Liver (tissue), 9 donors: ENCODE data around the gene LMNTD2. TPM values are rescaled to one million over a fixed set of nuclear protein-coding genes. Genes with fewer than 3 reads are reported as not detected.

Experiments
- DNase-seq: peaks from one replicate; pipeline ENCODE4 v3.0.0-alpha.2; 2017; ENCODE audit warnings: low spot score
- H3K27ac ChIP-seq, 2 donors: one replicate each; pipeline ENCODE4 v1.7.0; 2013; ENCODE audit warnings: inconsistent platforms in 2 of 2, low read length in 2 of 2, control low read depth in 1 of 2, low read depth in 1 of 2, mild to moderate bottlenecking in 1 of 2
- H3K27me3 ChIP-seq, 4 donors: one replicate each; pipeline versions ENCODE4 v1.6.1 to v1.7.0; 2013; ENCODE audit warnings: low read length in 3 of 4, inconsistent platforms in 1 of 4, mild to moderate bottlenecking in 1 of 4, moderate library complexity in 1 of 4; ENCODE audit not compliant: control insufficient read depth in 4 of 4, insufficient read depth in 4 of 4
- H3K36me3 ChIP-seq, 4 donors: one replicate each; pipeline versions ENCODE4 v1.6.1 to v1.7.0; 2013; ENCODE audit warnings: low read length in 3 of 4, mild to moderate bottlenecking in 3 of 4, low read depth in 1 of 4, moderate library complexity in 1 of 4; ENCODE audit not compliant: control insufficient read depth in 4 of 4, insufficient read depth in 3 of 4
- H3K4me1 ChIP-seq, 4 donors: one replicate each; pipeline versions ENCODE4 v1.6.1 to v1.7.0; 2013; ENCODE audit warnings: low read length in 3 of 4, mild to moderate bottlenecking in 3 of 4, moderate library complexity in 1 of 4; ENCODE audit not compliant: control insufficient read depth in 4 of 4, insufficient read depth in 4 of 4
- H3K4me3 ChIP-seq, 3 donors: one replicate each; pipeline versions ENCODE4 v1.6.1 to v1.7.0; 2013; ENCODE audit warnings: low read length in 3 of 3, control low read depth in 1 of 3, low read depth in 1 of 3, mild to moderate bottlenecking in 1 of 3
- H3K9ac ChIP-seq, 2 donors: one replicate each; pipeline ENCODE4 v1.7.0; 2013; ENCODE audit warnings: low read length in 2 of 2, mild to moderate bottlenecking in 2 of 2, moderate library complexity in 2 of 2, control low read depth in 1 of 2, low read depth in 1 of 2
- H3K9me3 ChIP-seq, 4 donors: one replicate each; pipeline versions ENCODE4 v1.6.1 to v1.7.0; 2013; ENCODE audit warnings: low read length in 3 of 4; ENCODE audit not compliant: control insufficient read depth in 4 of 4
- ATF3 ChIP-seq: IDR thresholded peaks from 2 replicates; pipeline ENCODE4 v1.6.1; 2016; ENCODE audit warnings: antibody characterized with exemption
- CTCF ChIP-seq: fragments of 150-350 bp; IDR thresholded peaks from 2 replicates; pipeline ENCODE4 v1.5.1; 2017; ENCODE audit warnings: improper control_type of control experiment, low read depth, low read length; ENCODE audit not compliant: missing input control
- EGR1 ChIP-seq, 2 donors: IDR thresholded peaks; 2 replicates each; pipeline ENCODE4 v1.6.1; 2016 to 2018; ENCODE audit warnings: antibody characterized with exemption in 2 of 2, low read depth in 2 of 2
- FOXA1 ChIP-seq: IDR thresholded peaks from 2 replicates; pipeline ENCODE4 v1.6.1; 2016; ENCODE audit warnings: antibody characterized with exemption
- FOXA2 ChIP-seq: IDR thresholded peaks from 2 replicates; pipeline ENCODE4 v1.6.1; 2016; ENCODE audit warnings: antibody characterized with exemption
- GABPA ChIP-seq, 2 donors: IDR thresholded peaks in 1 of 2; conservative IDR thresholded peaks in 1 of 2; 2 replicates each; pipeline ENCODE4 v1.6.1; 2016; ENCODE audit warnings: antibody characterized with exemption in 2 of 2, mild to moderate bottlenecking in 1 of 2, moderate library complexity in 1 of 2
- HNF4A ChIP-seq, 2 donors: conservative IDR thresholded peaks; 2 replicates each; pipeline ENCODE4 v1.6.1; 2016; ENCODE audit warnings: antibody characterized with exemption in 2 of 2, mild to moderate bottlenecking in 2 of 2
- HNF4G ChIP-seq: IDR thresholded peaks from 2 replicates; pipeline ENCODE4 v1.6.1; 2016; ENCODE audit warnings: antibody characterized with exemption
- JUND ChIP-seq, 2 donors: IDR thresholded peaks; 2 replicates each; pipeline ENCODE4 v1.6.1; 2016; ENCODE audit warnings: antibody characterized with exemption in 2 of 2
- MAX ChIP-seq: IDR thresholded peaks from 2 replicates; pipeline ENCODE4 v1.6.1; 2016; ENCODE audit warnings: antibody characterized with exemption
- NR2F2 ChIP-seq: IDR thresholded peaks from 2 replicates; pipeline ENCODE4 v1.6.1; 2016; ENCODE audit warnings: antibody characterized with exemption
- RAD21 ChIP-seq, 2 donors: IDR thresholded peaks; 2 replicates each; pipeline ENCODE4 v1.6.1; 2016; ENCODE audit warnings: antibody characterized with exemption in 2 of 2, mild to moderate bottlenecking in 2 of 2
- RXRA ChIP-seq, 2 donors: IDR thresholded peaks; 2 replicates each; pipeline ENCODE4 v1.6.1; 2017 to 2018; ENCODE audit warnings: antibody characterized with exemption in 2 of 2, mild to moderate bottlenecking in 1 of 2
- SP1 ChIP-seq: IDR thresholded peaks from 2 replicates; pipeline ENCODE4 v1.6.1; 2018; ENCODE audit warnings: antibody characterized with exemption, mild to moderate bottlenecking
- TAF1 ChIP-seq: conservative IDR thresholded peaks from 2 replicates; pipeline ENCODE4 v1.6.1; 2016; ENCODE audit warnings: antibody characterized with exemption, mild to moderate bottlenecking
- YY1 ChIP-seq: IDR thresholded peaks from 2 replicates; pipeline ENCODE4 v1.6.1; 2016; ENCODE audit warnings: antibody characterized with exemption, mild to moderate bottlenecking
- ZBTB33 ChIP-seq: IDR thresholded peaks from 2 replicates; pipeline ENCODE4 v1.6.1; 2016; ENCODE audit warnings: antibody characterized with exemption
- WGBS: extraction: QIAGEN DNeasy Blood & Tissue Kit; methylation state at CpG from one replicate; pipeline ENCODE4 v1.1.7; 2013; 5-methylcytosine and 5-hydroxymethylcytosine counted together
- polyA plus RNA-seq, 2 donors: library from polyadenylated mRNA; stranded (reverse) in 1 of 2; unstranded in 1 of 2; fragments of 200-250 nt in 1 of 2; fragments of >200 nt in 1 of 2; fragmentation: Nextera tagmentation in 1 of 2; extraction: Ambion mirVana in 1 of 2; gene quantifications; one replicate each; pipeline versions ENCODE4 v1.2.1 to v1.2.3, GENCODE V29; 2013 to 2015
- total RNA-seq, 2 donors: library from RNA; depleted of rRNA; stranded (reverse); fragments of >200 nt; gene quantifications; one replicate each; pipeline ENCODE4 v1.2.3, GENCODE V29; 2014
- donor health status: healthy.
- donor health status: healthy.
- donor health status: healthy.
- donor health status: healthy.
- donor health status: healthy.

LMNTD2 gene
- total and polyA plus RNA-seq, 4 donors: 1.2 to 4.6 (median 2.3) TPM

GRCh38 chr11:556662-557256, 3.8 kb downstream of the LMNTD2 start:
- H3K9me3 ChIP-seq: no peaks in the 10 kb centered on the region
- H3K9ac ChIP-seq: no peak overlapping the region
- 88% methylated on average over 22 of the region's 22 CpGs for WGBS
- DNase-seq: no peak
- H3K36me3 ChIP-seq: no peaks in the 10 kb centered on the region
- H3K4me3 ChIP-seq: no peak overlapping the region
- H3K27me3 ChIP-seq: no peaks in the 10 kb centered on the region
- no peak for TF ChIP-seq RAD21 (IDR thresholded peaks at IDR 0.05)
- TF ChIP-seq NR2F2: no peak
- TF ChIP-seq FOXA1: no peak
- no peak for TF ChIP-seq RXRA (IDR thresholded peaks at IDR 0.05)
- TF ChIP-seq TAF1: no peak
- TF ChIP-seq ZBTB33: no peak
- TF ChIP-seq MAX: no peak
- TF ChIP-seq FOXA2: no peak
- no peak for TF ChIP-seq GABPA (IDR thresholded peaks at IDR 0.05 in 1 of 2, conservative IDR thresholded peaks at IDR 0.05 in 1 of 2)
- no peak for TF ChIP-seq SP1
- TF ChIP-seq CTCF: no peak
- TF ChIP-seq HNF4A (conservative IDR thresholded peaks at IDR 0.05): no peak
- TF ChIP-seq HNF4G: no peak
- TF ChIP-seq EGR1 (IDR thresholded peaks at IDR 0.05; ENCODE audit: low read depth in 2 of 2): no peak
- H3K27ac ChIP-seq: no peak overlapping the region
- H3K4me1 ChIP-seq: peaks cover 16 to 37% (median 24%) of the 10 kb centered on the region in 4 donors

GRCh38 chr11:555780-556661, 4.5 kb downstream of the LMNTD2 start:
- Histone ChIP-seq H3K27me3 (no peaks in the 10 kb centered on the region), H3K4me1 (peaks cover 14 to 34% (median 22%) of the 10 kb centered on the region in 4 donors), H3K36me3 (no peaks in the 10 kb centered on the region), H3K9me3 (no peaks in the 10 kb centered on the region), H3K4me3 (no peak overlapping the region), H3K27ac (no peak overlapping the region), H3K9ac (no peak overlapping the region)
- 44% methylated on average over 104 of the region's 104 CpGs for WGBS
- DNase-seq: no peak
- TF ChIP-seq EGR1 (IDR thresholded peaks at IDR 0.05; ENCODE audit: low read depth in 2 of 2) (no peak), FOXA1 (no peak), GABPA (IDR thresholded peaks at IDR 0.05 in 1 of 2, conservative IDR thresholded peaks at IDR 0.05 in 1 of 2) (no peak), RXRA (IDR thresholded peaks at IDR 0.05) (no peak), ZBTB33 (no peak), HNF4G (no peak), JUND (IDR thresholded peaks at IDR 0.05) (no peak), MAX (no peak), SP1 (no peak), HNF4A (conservative IDR thresholded peaks at IDR 0.05) (no peak), TAF1 (no peak), CTCF (no peak), YY1 (no peak), RAD21 (IDR thresholded peaks at IDR 0.05) (no peak), NR2F2 (no peak), FOXA2 (no peak), ATF3 (no peak)
